ENCODE measurements around the gene PCYT1B.

The PCYT1B gene

GRCh38 chrX:24647257-24648058, at the start of gene PCYT1B:
Gene PCYT1B, minus strand, starts transcription at chrX:24647347. Its CDS starts 242 bp downstream, at chrX:24647105.
- Histone ChIP-seq H3K36me3 (ENCODE audit: insufficient read depth, low read length) (no peaks in the 10 kb centered on the region), H3K9ac (ENCODE audit: low read depth, low read length) (peak within 1 kb of the TSS; percentile 71), H3K4me3 (ENCODE audit: low read depth in 1 of 2, low read length in 2 of 2) (peak within 1 kb of the TSS; percentile 52 to 87; a peak in 3 of 4 replicates), H3K27me3 (ENCODE audit: insufficient read depth, low read length, poor library complexity) (no peaks in the 10 kb centered on the region), H4K20me1 (ENCODE audit: insufficient read depth, low read length) (no peaks in the 10 kb centered on the region), H3K9me3 (ENCODE audit: insufficient read depth, low read length, severe bottlenecking) (no peaks in the 10 kb centered on the region), H2AFZ (ENCODE audit: low read depth, low read length) (peak within 1 kb of the TSS; percentile 87), H3K4me1 (ENCODE audit: insufficient read depth, low read length) (peaks cover 28% of the 10 kb centered on the region), H3K27ac (ENCODE audit: low read length) (peak within 1 kb of the TSS; percentile 94), H3K79me2 (ENCODE audit: insufficient read depth, low read length) (no peaks in the 10 kb centered on the region), H3K4me2 (ENCODE audit: insufficient read depth, low read length) (peak within 1 kb of the TSS; percentile 89)
- TF ChIP-seq EZH2 (IDR thresholded peaks at IDR 0.05; ENCODE audit: borderline replicate concordance, low read depth, low read length, severe bottlenecking): no peak
- no peak for TF ChIP-seq CTCF (IDR thresholded peaks at IDR 0.05; ENCODE audit: borderline replicate concordance, extremely low read depth, low read length, poor library complexity, severe bottlenecking)
- DNase-seq (peak; percentile 89), ATAC-seq (ENCODE audit: insufficient read depth, low read depth) (peak; percentile 100)

- Histone ChIP-seq H3K27ac (ENCODE audit: low read length) (no peak overlapping the region), H3K4me2 (ENCODE audit: insufficient read depth, low read length) (peak overlapping the region; percentile 62), H4K20me1 (ENCODE audit: insufficient read depth, low read length) (peaks cover 24% of the 10 kb centered on the region; the same call in 1 of the 2 replicates), H3K36me3 (ENCODE audit: insufficient read depth, low read length) (peaks cover 37% of the 10 kb centered on the region), H3K79me2 (ENCODE audit: insufficient read depth, low read length) (peaks cover 77% of the 10 kb centered on the region), H3K4me1 (ENCODE audit: insufficient read depth, low read length) (peaks cover 37% of the 10 kb centered on the region), H3K9me3 (ENCODE audit: insufficient read depth, low read length, severe bottlenecking) (no peaks in the 10 kb centered on the region), H3K4me3 (ENCODE audit: low read depth in 1 of 2, low read length in 2 of 2) (peak overlapping the region in 1 of 2 experiments; percentile 36; a peak in 2 of 4 replicates), H2AFZ (ENCODE audit: low read depth, low read length) (no peak overlapping the region), H3K9ac (ENCODE audit: low read depth, low read length) (peak overlapping the region; percentile 82; the same call in 1 of the 2 replicates), H3K27me3 (ENCODE audit: insufficient read depth, low read length, poor library complexity) (no peaks in the 10 kb centered on the region)
- DNase-seq (no peak), ATAC-seq (ENCODE audit: insufficient read depth, low read depth) (no peak)
- TF ChIP-seq EZH2 (IDR thresholded peaks at IDR 0.05; ENCODE audit: borderline replicate concordance, low read depth, low read length, severe bottlenecking) (no peak), CTCF (IDR thresholded peaks at IDR 0.05; ENCODE audit: borderline replicate concordance, extremely low read depth, low read length, poor library complexity, severe bottlenecking) (no peak)
Measured at GRCh38 chrX:24696294-24696693, 49.1 kb upstream of the PCYT1B start.

- Histone ChIP-seq H4K20me1 (ENCODE audit: insufficient read depth, low read length) (peaks cover 24% of the 10 kb centered on the region; the same call in 1 of the 2 replicates), H3K4me1 (ENCODE audit: insufficient read depth, low read length) (peaks cover 37% of the 10 kb centered on the region), H2AFZ (ENCODE audit: low read depth, low read length) (no peak overlapping the region), H3K36me3 (ENCODE audit: insufficient read depth, low read length) (peaks cover 25% of the 10 kb centered on the region), H3K9me3 (ENCODE audit: insufficient read depth, low read length, severe bottlenecking) (no peaks in the 10 kb centered on the region), H3K4me2 (ENCODE audit: insufficient read depth, low read length) (peak overlapping the region; percentile 62), H3K4me3 (ENCODE audit: low read depth in 1 of 2, low read length in 2 of 2) (peak overlapping the region; percentile 36 to 83; a peak in 3 of 4 replicates), H3K27ac (ENCODE audit: low read length) (peak overlapping the region; percentile 89), H3K9ac (ENCODE audit: low read depth, low read length) (peak overlapping the region; percentile 82), H3K79me2 (ENCODE audit: insufficient read depth, low read length) (peaks cover 66% of the 10 kb centered on the region), H3K27me3 (ENCODE audit: insufficient read depth, low read length, poor library complexity) (no peaks in the 10 kb centered on the region)
- DNase-seq (no peak), ATAC-seq (ENCODE audit: insufficient read depth, low read depth) (no peak)
- TF ChIP-seq CTCF (IDR thresholded peaks at IDR 0.05; ENCODE audit: borderline replicate concordance, extremely low read depth, low read length, poor library complexity, severe bottlenecking) (no peak), EZH2 (IDR thresholded peaks at IDR 0.05; ENCODE audit: borderline replicate concordance, low read depth, low read length, severe bottlenecking) (no peak)
Measured at GRCh38 chrX:24694825-24695224, 47.7 kb upstream of the PCYT1B start.

Data from DND-41 (cell line).